Rectal smooth muscle tissue (tissue), 1 donor: ENCODE measurements around the gene ARHGAP30.
"Not testable (repeated sequence)": the region's sequence is repeated elsewhere in the genome, so short reads cannot be mapped to it uniquely, and the experiment has no call there.

ENCODE experiments used
- H3K27ac ChIP-seq: one replicate; pipeline ENCODE4 v1.7.0; 2013; ENCODE audit warnings: low read depth, low read length, inconsistent platforms
- H3K27me3 ChIP-seq: one replicate; pipeline ENCODE4 v1.7.0; 2013; ENCODE audit warnings: low read length; ENCODE audit not compliant: control insufficient read depth, insufficient read depth
- H3K36me3 ChIP-seq: one replicate; pipeline ENCODE4 v1.7.0; 2013; ENCODE audit warnings: low read length; ENCODE audit not compliant: control insufficient read depth, insufficient read depth
- H3K4me1 ChIP-seq: one replicate; pipeline ENCODE4 v1.7.0; 2013; ENCODE audit warnings: low read length; ENCODE audit not compliant: control insufficient read depth, insufficient read depth
- H3K4me3 ChIP-seq: one replicate; pipeline ENCODE4 v1.7.0; 2013; ENCODE audit warnings: low read length
- H3K9ac ChIP-seq: one replicate; pipeline ENCODE4 v1.7.0; 2013; ENCODE audit warnings: low read length

Gene ARHGAP30

GRCh38 chr1:161039154-161039545 is 30.5 kb downstream of the ARHGAP30 start:
- no peak overlapping the region for H3K9ac ChIP-seq
- peaks cover 1% of the 10 kb centered on the region for H3K4me1 ChIP-seq
- no peak overlapping the region for H3K27ac ChIP-seq
- H3K4me3 ChIP-seq, result peak overlapping the region; percentile 87
- peaks cover 31% of the 10 kb centered on the region for H3K36me3 ChIP-seq
- H3K27me3 ChIP-seq, result no peaks in the 10 kb centered on the region

- no peak within 1 kb of the TSS for H3K9ac ChIP-seq
These were observed 31.1 kb downstream of the ARHGAP30 start, which contains the start of gene TSTD1 for GRCh38 chr1:161038523-161039153. Gene TSTD1 (minus strand): TSS chr1:161038964. CDS start chr1:161038889, 75 bp downstream.

GRCh38 chr1:161037661-161038522 is 31.8 kb downstream of the ARHGAP30 start:
- H3K4me3 ChIP-seq, result peak overlapping the region; percentile 87
- H3K36me3 ChIP-seq, result peaks cover 31% of the 10 kb centered on the region
- no peaks in the 10 kb centered on the region for H3K27me3 ChIP-seq
- no peak overlapping the region for H3K27ac ChIP-seq
- H3K4me1 ChIP-seq, result no peaks in the 10 kb centered on the region
- no peak overlapping the region for H3K9ac ChIP-seq

More at GRCh38 chr1:161038523-161039153, 31.1 kb downstream of the ARHGAP30 start, which contains the start of gene TSTD1:
- Histone ChIP-seq H3K36me3 (peaks cover 31% of the 10 kb centered on the region), H3K4me1 (no peaks in the 10 kb centered on the region), H3K4me3 (peak within 1 kb of the TSS; percentile 87), H3K27me3 (no peaks in the 10 kb centered on the region), H3K27ac (no peak within 1 kb of the TSS)

- H3K4me3 ChIP-seq, result no peak overlapping the region
- H3K4me1 ChIP-seq, result no peaks in the 10 kb centered on the region
- no peak overlapping the region for H3K27ac ChIP-seq
- H3K36me3 ChIP-seq, result no peaks in the 10 kb centered on the region
- H3K9ac ChIP-seq, result no peak overlapping the region
- H3K27me3 ChIP-seq, result no peaks in the 10 kb centered on the region
These were observed 35.9 kb downstream of the ARHGAP30 start for GRCh38 chr1:161033751-161034150.

GRCh38 chr1:161032409-161032808 is 37.3 kb downstream of the ARHGAP30 start:
- Histone ChIP-seq H3K9ac (no peak overlapping the region), H3K27ac (no peak overlapping the region), H3K4me3 (no peak overlapping the region), H3K4me1 (no peaks in the 10 kb centered on the region), H3K36me3 (no peaks in the 10 kb centered on the region), H3K27me3 (no peaks in the 10 kb centered on the region)

GRCh38 chr1:161031874-161032273 is 37.8 kb downstream of the ARHGAP30 start:
- no peaks in the 10 kb centered on the region for H3K4me1 ChIP-seq
- H3K27me3 ChIP-seq, result no peaks in the 10 kb centered on the region
- H3K27ac ChIP-seq, result no peak overlapping the region
- H3K4me3 ChIP-seq, result no peak overlapping the region
- H3K36me3 ChIP-seq, result no peaks in the 10 kb centered on the region
- no peak overlapping the region for H3K9ac ChIP-seq

- not testable (repeated sequence) for H3K4me1 ChIP-seq, H3K27ac ChIP-seq, H3K27me3 ChIP-seq, H3K36me3 ChIP-seq, H3K9ac ChIP-seq, H3K4me3 ChIP-seq
These were observed 40.2 kb downstream of the ARHGAP30 start for GRCh38 chr1:161029466-161029865.

GRCh38 chr1:161026954-161027353 is 42.7 kb downstream of the ARHGAP30 start:
- H3K4me1 ChIP-seq, H3K9ac ChIP-seq, H3K27ac ChIP-seq, H3K36me3 ChIP-seq, H3K4me3 ChIP-seq, H3K27me3 ChIP-seq: not testable (repeated sequence)

- H3K9ac ChIP-seq, H3K4me3 ChIP-seq, H3K27me3 ChIP-seq, H3K4me1 ChIP-seq, H3K36me3 ChIP-seq, H3K27ac ChIP-seq: not testable (repeated sequence)
These were observed 47.3 kb downstream of the ARHGAP30 start for GRCh38 chr1:161022432-161022831.

GRCh38 chr1:161021970-161022353 is 47.7 kb downstream of the ARHGAP30 start:
- Histone ChIP-seq H3K4me3 (no peak overlapping the region), H3K27me3 (peaks cover 5% of the 10 kb centered on the region), H3K4me1 (no peaks in the 10 kb centered on the region), H3K27ac (no peak overlapping the region), H3K36me3 (no peaks in the 10 kb centered on the region), H3K9ac (no peak overlapping the region)

GRCh38 chr1:161021165-161021969 is 48.3 kb downstream of the ARHGAP30 start:
- peak overlapping the region; percentile 88 for H3K4me3 ChIP-seq
- no peaks in the 10 kb centered on the region for H3K4me1 ChIP-seq
- no peak overlapping the region for H3K9ac ChIP-seq
- no peaks in the 10 kb centered on the region for H3K36me3 ChIP-seq
- H3K27me3 ChIP-seq, result peaks cover 5% of the 10 kb centered on the region
- H3K27ac ChIP-seq, result no peak overlapping the region

- Histone ChIP-seq H3K36me3 (no peaks in the 10 kb centered on the region), H3K27me3 (peaks cover 5% of the 10 kb centered on the region), H3K4me1 (no peaks in the 10 kb centered on the region), H3K9ac (peak within 1 kb of the TSS; percentile 85), H3K27ac (peak within 1 kb of the TSS; percentile 14), H3K4me3 (peak within 1 kb of the TSS; percentile 88)
These were observed 49.1 kb downstream of the ARHGAP30 start, which contains the start of gene F11R for GRCh38 chr1:161020509-161021164. Gene F11R (minus strand): TSS chr1:161021152. CDS start chr1:161021073, 79 bp downstream.
